Measurements from ENCODE around the gene ENPEP.
"Not testable (repeated sequence)": the region's sequence is repeated elsewhere in the genome, so short reads cannot be mapped to it uniquely, and the experiment has no call there.

GRCh38 chr4:110439209-110439608 lies 36.7 kb upstream of the ENPEP start:
- TF ChIP-seq CTCF, POLR2AphosphoS5, EP300, POLR2A (IDR thresholded peaks at IDR 0.05): not testable (repeated sequence)

All from upper lobe of left lung (tissue), 4 donors.